Left renal pelvis (tissue), 4 donors: Measurements from ENCODE around the gene CYP51A1. TPM values are rescaled to one million over a fixed set of nuclear protein-coding genes. Genes with fewer than 3 reads are reported as not detected.
"Not testable (repeated sequence)": the region's sequence is repeated elsewhere in the genome, so short reads cannot be mapped to it uniquely, and the experiment has no call there.

Experiments
- DNase-seq, 4 donors: peaks; one replicate each; pipeline ENCODE4 v3.0.0-alpha.2; 2013; ENCODE audit warnings: low read depth in 4 of 4, low spot score in 3 of 4
- polyA plus RNA-seq, 4 donors: library from polyadenylated mRNA; unstranded; fragments of 120-200 nt; gene quantifications; one replicate each; pipeline ENCODE4 v1.2.1, GENCODE V29; 2013; ENCODE audit not compliant: insufficient read length in 4 of 4

CYP51A1 gene
- polyA plus RNA-seq, 4 donors = 55.6 to 90.1 (median 77.8) TPM

DNA sequence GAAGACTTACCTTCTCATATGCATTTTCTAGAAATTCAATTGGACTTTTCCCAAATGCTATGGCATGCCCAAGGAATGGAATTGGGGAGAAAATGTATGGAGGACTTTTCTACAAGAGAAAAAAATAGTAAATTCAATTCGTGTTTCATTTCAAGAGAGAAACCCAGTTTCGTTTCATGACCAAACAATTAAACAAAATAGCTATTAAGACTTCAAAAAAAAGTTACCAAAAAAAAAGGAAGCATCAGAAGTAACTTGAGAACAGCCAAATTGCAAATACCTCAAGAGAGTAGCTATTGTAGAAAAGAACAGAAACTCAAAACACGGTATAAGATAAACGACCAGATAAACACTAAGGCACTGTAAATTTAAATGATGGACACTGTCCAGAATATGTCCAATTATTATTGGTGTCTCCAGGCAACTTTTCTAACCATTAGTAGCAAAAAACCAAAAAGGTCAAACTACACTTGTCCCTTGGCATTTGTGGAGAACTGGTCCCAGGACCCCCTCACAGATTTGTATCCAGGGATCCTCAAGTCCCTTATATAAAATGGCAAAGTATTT lies 2.4 kb downstream of the CYP51A1 start:
- no peak for DNase-seq

DNA sequence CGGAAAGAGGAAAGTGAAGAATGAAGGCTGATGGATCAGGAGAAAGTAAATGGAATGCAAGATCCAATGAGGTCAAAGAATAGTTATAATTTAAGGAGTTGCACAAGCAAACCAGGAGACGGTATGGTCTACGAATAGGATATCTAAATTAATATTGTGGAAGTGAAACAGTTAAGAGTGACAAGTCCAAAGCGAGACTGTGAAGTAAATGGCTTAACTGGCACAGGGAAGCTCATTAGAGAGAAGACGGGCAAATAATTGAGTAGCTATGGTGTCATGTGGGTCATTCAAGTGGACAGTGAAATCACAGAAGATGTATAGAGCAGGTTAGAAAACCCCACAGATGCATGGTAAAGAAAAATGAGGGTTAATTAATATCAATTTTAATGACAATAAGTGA lies 3.2 kb downstream of the CYP51A1 start:
- DNase-seq = no peak

DNA sequence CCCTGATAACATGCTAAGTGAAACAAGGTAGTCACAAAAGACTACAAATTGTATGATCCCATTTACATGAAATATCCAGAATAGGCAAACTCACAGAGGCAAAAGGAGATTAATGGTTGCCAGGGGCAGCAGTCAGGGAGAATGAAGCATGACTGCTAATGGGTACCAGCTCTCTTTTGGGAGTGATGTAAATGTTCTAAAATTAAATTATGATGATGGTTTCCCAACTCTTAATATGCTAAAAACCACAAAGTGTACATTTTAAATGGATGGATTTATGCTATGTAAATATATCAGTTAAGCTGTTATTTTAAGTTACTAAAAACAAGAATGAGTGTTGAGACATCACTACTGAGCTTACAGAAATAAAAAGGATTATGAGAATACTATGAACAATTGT lies 12.6 kb downstream of the CYP51A1 start:
- no peak for DNase-seq

DNA sequence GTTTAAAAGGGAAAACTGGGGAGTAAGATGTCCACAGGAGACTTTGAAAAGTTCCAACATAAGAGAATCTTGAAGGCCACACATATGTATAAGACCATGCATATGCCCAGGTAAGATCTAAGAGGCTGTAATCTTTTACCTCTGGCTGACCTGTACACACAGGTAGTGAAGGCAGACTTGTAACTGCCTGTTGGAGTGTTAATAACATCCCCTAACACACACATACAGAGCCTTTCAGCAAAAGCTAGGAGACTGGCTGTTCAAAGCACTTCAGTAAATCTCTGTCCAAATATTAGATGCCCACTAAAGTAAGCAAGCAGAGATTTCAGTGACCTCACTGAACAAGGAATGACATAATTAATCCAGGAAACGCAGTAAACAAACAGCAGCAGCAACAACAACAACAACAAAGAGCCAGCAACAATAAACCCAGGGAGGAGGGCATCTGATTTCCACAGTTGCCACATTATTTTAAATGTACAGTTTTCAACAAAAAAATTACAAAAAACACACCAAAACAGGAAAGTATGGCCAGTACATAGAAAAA lies 15.0 kb downstream of the CYP51A1 start:
- DNase-seq = no peak

DNA sequence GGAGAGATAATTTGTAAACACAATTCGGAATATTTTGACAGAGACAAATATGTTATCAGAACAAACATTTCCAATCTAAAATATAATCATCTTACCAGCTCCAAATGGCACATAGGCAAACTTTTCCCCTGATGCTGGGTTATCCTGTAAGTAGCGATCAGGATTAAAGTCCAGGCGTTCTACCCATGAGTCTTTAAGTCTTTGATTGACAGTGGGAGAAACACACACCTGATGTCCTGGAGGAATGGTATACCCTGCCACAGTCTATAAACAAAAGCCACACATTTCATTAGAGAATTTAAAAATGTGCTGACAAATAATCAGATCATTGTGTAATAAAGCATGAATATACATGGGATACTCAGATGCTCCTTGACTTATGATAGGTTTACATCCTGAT lies 17.3 kb downstream of the CYP51A1 start:
- DNase-seq = no peak

DNA sequence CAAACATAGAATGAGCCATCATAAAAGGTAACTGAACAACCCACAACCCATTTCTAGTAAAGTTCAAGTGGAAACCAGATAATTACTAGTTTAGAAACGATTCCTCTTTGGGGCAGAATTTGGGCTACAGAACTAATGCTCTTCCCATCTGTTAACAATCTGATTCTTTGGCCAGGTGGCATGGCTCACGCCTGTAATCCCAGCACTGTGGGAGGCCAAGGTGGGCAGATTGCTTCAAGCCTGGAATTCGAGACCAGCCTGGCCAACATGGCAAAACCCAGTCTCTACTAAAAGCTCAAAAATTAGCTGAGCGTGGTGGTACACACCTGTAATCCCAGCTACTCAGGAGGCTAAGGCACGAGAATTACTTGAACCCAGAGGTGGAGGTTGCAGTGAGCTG lies 18.5 kb downstream of the CYP51A1 start:
- no peak for DNase-seq

DNA sequence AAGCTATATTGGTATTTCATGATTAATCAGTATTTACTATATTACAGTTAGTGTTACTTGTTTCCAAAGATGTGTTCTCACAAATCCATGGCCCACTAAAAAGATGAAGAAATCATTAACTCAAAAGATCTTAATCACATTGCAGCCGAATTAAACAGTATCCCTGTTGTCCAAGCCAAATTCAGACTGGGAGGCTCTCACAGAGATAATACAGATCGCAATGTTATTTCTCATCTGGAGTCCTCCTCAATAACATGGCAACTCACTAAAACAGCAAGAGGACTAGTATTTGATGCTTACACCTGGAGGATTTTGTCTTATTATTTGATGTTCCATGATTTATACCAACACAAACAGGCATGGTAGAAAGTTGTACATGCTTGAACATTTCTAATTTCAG lies 23.4 kb downstream of the CYP51A1 start:
- no peak for DNase-seq

DNA sequence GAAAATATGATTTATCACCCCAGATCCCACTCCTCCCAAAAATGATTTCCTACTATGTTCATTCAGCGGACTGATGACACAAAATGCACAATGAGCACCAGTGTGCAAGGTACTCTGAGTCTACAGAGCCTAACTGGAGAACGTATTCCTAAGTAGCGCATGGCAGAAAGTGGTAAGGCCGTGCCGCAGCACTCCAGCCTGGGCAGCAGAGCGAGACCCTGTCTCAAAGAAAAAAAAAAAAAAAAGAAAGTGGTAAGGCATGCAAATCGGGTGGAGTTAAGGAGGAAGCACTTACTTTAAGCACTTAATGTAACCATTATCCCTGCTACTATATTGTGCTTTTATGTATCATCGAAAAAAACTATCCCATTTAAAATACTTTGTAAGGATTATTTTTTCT lies 25.5 kb downstream of the CYP51A1 start:
- DNase-seq = peak in 1 of 4 donors; percentile 8

DNA sequence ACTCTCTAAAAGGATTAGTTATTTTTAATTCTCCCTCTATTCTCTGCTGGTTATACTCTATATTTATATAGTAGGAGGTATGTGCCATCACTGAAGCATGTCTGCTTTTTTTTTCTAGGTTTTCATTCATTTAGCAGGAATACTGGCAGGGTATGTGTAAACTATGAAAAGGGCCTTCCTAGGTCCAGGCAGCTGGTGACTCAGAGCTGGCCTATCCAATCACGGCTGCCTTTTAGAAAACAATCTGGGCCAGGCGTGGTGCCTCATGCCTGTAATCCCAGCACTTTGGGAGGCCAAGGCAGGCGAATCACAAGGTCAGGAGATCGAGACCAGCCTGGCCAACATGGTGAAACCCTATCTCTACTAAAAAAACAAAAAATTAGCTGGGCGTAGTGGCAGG lies 31.4 kb downstream of the CYP51A1 start:
- not testable (repeated sequence) for DNase-seq

DNA sequence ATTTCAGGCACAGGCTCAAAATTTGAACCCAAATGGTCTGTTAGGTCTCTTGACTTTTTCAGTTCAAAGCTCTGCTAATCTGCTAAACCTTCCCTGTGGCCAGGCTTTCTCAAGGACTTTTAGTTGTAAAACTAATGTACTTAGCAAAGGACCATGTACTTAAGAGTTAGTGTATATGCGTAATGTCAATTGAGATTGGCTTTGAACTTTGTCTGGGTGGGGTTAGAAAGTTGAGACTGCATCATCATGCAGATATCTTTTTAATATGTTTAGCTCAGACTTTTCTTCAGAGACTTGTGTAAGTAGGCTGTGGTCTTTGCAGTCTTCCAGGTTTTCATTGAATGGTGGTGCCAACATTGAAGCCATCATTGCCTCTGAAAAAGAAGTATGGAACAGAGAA lies 33.7 kb downstream of the CYP51A1 start:
- DNase-seq = no peak

DNA sequence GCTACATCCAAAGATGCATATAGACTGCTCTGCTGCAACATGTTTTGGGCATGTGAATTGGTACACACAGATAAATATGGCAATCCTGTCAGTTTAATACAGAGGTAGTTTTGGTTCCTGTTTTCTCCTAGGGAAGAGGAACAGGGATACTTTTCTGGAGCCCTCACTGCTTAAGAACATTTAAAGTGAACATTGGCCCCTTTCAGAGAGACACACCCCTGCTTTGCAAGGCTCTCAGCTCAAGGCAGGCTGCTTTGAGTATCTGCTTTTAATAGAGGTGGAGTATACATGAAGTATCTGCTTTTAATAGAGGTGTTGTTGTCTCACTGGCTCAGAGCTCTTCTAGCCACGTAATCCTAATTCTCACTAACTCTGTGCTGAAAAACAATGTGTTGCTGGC lies 38.9 kb downstream of the CYP51A1 start:
- no peak for DNase-seq

DNA sequence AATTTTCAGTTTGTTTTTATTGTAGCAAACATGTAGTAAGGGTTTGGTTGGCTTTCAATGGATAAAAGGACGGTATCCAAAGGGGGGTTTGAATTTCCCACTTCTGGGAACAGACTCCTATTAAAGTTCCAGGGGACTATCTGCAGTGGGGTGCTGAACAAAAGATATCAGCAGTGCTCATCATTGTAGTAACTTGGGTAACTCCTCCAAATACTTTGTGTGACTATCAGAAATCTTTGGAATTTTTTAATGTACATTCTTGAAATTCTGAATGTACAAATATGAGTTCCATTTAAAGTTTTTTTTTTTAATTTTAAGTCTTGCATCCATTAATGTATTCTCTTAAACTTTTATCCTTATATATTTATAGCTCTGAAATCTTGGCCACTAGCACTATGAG lies 42.1 kb downstream of the CYP51A1 start:
- DNase-seq = no peak

DNA sequence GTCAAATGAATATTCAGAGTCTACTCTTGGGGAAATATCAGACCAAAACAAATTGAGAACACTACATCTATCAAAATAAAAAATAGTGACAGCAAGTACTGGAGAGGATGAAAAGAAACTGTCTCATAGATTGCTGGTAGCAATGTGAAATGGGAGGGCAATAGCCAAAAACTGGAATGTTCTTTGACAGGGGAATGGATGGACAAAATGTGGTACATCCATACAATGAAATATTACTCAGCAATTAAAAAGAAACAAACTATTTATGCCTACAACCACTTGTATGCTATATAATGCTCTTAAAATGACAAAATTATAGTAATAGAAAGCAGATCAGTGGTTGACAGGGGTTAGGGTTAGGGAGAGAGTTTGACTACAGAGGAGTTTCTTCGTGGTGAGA lies 46.0 kb downstream of the CYP51A1 start:
- no peak for DNase-seq

DNA sequence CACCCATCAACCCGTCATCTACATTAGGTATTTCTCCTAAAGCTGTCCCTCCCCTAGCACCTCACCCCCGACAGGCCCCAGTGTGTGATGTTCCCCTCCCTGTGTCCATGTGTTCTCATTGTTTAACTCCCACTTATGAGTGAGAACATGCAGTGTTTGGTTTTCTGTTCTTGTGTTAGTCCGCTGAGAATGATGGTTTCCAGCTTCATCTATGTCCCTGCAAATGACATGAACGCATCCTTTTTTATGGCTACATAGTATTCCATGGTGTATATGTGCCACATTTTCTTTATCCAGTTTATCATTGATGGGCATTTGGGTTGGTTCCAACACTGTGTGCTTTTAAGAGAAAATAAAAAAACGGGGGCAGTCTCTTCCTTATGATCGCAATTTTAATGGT lies 50.4 kb downstream of the CYP51A1 start:
- DNase-seq = not testable (repeated sequence)

DNA sequence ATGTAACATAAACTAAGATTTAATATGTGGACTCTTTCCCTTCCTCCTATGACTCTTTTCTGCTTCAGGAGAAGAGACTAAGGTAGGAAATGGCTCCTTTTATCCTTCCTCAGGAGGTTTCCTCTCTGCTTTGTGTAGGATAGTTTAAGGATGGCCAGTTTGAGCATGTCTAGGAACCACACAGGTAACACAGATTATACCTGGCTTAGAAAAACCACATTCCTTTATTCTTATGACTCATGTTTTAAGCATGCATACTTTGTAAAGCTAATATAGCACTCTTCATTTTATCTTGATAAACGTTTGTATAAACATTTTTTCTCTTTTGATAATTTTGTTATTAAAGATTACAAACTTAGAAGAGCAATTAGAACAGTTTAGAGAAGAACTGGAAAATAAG lies 57.8 kb downstream of the CYP51A1 start:
- DNase-seq = no peak

DNA sequence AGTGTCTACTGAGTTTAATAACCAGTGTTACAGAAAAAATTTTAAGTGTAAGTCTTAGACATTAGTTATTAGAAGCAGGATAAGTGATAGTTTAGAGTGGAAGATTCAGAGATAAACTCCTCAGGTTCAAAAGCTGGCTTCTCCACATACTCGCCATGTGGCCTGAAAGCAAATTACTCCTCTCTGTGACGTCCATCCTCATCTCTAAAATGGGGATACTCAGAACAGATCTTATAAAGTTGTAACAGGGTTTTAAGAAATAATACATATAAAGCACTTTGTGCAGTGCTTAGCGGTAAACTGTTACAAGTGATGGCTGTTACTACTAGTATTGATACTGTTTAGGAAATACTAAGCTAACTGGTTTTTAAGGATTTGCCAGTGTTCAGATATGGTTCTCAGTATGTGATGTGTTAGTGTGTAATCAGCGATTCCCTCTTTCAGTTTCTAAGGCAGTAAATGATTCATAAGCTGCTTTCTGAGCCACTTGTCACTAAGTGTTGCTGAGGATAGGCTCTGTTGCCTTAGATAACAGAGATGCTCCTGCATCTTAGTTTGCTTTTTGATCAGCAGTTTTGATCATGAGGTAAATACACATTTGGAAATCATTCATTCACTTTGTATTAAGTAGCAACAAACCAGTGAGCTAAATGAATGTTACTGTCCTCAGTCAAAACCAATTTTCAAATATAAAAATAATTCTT lies 58.7 kb downstream of the CYP51A1 start:
- DNase-seq = no peak

DNA sequence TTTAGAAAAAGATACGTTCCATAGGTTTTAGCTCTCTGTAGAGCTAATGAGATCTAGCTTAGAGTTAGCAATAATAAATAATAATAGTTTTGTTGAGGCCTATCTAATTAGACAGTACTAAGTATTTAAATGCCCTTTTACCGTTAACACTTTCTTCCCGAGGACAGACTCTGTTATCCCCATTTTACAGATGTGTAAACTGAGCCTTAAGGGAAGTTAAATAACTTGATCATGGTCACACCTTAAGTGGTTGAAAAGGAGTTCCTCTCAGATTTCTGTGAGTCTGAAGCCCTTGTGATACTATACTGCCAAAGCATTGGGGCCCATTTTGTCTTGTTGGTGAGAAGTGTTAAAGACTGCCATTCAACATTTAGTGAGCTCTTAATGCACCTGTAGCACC lies 61.6 kb downstream of the CYP51A1 start:
- DNase-seq = no peak

DNA sequence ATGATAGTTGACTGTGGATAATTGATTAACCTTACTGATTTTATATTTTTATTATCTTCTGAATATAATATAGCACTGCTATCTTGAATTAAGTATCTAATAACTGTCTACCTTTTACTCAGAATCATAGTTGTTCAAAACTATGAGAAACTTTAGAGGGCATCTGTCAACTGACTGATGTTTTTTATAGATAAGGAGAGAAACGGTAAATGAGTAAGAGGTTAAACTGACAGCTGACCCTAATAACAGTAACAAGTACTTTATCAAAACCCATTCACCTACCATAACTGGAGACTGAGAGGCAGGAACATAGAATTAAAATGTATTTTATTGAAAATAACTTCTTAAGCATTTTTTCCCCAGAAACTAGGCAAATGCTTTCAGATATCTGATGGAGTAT lies 62.2 kb downstream of the CYP51A1 start:
- no peak for DNase-seq

DNA sequence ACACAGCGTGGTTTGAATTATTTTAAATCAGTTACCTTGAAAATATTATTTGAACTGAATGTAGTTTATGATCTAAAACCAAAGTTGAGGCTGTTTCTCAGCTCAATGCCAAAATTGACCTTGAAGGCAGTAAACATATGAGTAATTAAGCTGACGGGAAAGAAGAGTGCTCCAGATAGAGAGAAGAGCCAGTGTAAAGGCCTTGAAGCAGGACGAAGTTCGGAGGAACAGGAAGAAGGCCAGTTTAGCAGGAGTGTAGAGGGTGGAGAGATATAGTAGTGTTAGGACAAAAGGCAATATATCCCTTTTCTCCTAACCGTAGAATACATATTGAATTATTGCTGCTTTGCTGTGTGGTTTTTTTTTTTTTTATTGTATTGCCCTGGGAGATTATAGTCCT lies 63.2 kb downstream of the CYP51A1 start:
- DNase-seq = no peak

DNA sequence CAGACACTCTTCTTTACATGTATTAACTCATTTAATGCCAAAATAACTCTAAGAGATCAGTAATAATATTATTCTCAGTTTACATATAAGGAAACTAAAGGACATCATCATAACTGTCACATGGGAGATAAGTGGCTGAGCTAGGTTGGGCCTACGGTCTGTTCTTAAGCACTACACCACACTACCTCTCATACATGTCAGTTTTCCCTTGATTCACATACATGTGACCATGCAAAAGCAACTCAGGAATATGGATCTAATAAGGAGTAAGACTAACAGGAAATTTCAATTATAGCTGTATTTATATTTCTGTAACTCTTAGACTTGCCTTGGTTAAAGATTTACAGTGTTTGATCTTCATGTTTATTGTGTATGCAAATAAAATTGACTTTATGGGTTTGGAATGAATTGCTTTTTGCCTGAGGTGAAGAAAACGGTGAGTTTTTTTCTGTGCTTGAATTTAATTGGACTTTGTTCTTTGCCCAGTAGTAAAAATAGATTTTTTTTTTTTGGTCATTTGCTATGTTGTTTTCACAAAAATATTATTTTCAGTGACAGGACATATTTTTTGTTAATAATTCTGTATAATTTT lies 69.7 kb downstream of the CYP51A1 start:
- no peak for DNase-seq
